Immature natural killer cell (primary cell): ENCODE measurements around the gene SNX24. TPM values are rescaled to one million over a fixed set of nuclear protein-coding genes. Genes with fewer than 3 reads are reported as not detected.
"Not testable (repeated sequence)": the region's sequence is repeated elsewhere in the genome, so short reads cannot be mapped to it uniquely, and the experiment has no call there.

Source experiments
- DNase-seq, 3 donors: peaks; one replicate each; pipeline ENCODE4 v3.0.0; 2022; ENCODE audit warnings: mixed read lengths in 1 of 3
- H3K27ac Mint-ChIP-seq, 6 donors: one replicate each; pipeline ENCODE4 v1.8.0; 2020; ENCODE audit warnings: mixed read lengths in 6 of 6, mild to moderate bottlenecking in 5 of 6, inconsistent platforms in 4 of 6, moderate library complexity in 3 of 6
- H3K27me3 Mint-ChIP-seq, 3 donors: one replicate each; pipeline ENCODE4 v1.8.0; 2020 to 2021; ENCODE audit warnings: low read depth in 3 of 3, mild to moderate bottlenecking in 3 of 3, mixed read lengths in 3 of 3, moderate library complexity in 3 of 3, inconsistent platforms in 1 of 3
- H3K36me3 Mint-ChIP-seq, 3 donors: one replicate each; pipeline ENCODE4 v1.8.0; 2020; ENCODE audit warnings: mixed read lengths in 3 of 3, inconsistent platforms in 2 of 3, mild to moderate bottlenecking in 2 of 3
- H3K4me1 Mint-ChIP-seq, 2 donors: one replicate each; pipeline ENCODE4 v1.8.0; 2020; ENCODE audit warnings: inconsistent platforms in 2 of 2, mild to moderate bottlenecking in 2 of 2, mixed read lengths in 2 of 2, moderate library complexity in 1 of 2
- H3K4me3 Mint-ChIP-seq, 5 donors: one replicate each; pipeline ENCODE4 v1.8.0; 2020; ENCODE audit warnings: mild to moderate bottlenecking in 5 of 5, mixed read lengths in 5 of 5, inconsistent platforms in 3 of 5, moderate library complexity in 3 of 5
- H3K9me3 Mint-ChIP-seq, 6 donors: one replicate each; pipeline ENCODE4 v1.8.0; 2020; ENCODE audit warnings: mild to moderate bottlenecking in 6 of 6, mixed read lengths in 6 of 6, inconsistent platforms in 4 of 6, moderate library complexity in 3 of 6
- polyA plus RNA-seq, 3 donors: library from polyadenylated mRNA; unstranded; fragments of 300-500 nt; fragmentation: Illumina TruSeq; gene quantifications; one replicate each; pipeline ENCODE4 v1.2.3, GENCODE V29; 2021

Gene SNX24
- polyA plus RNA-seq, 3 donors from 2014 or later = 2.1 to 6.4 (median 2.9) TPM

- H3K36me3 Mint-ChIP-seq = not testable (repeated sequence)
Observed at GRCh38 chr5:122913436-122913835, 68.0 kb downstream of the SNX24 start.

GRCh38 chr5:122915717-122916461 lies 70.5 kb downstream of the SNX24 start:
- peaks cover 0 to 3% (median 0%) of the 10 kb centered on the region in 3 donors for H3K36me3 Mint-ChIP-seq
- peaks cover 0 to 3% (median 0%) of the 10 kb centered on the region in 6 donors for H3K9me3 Mint-ChIP-seq
- peak overlapping the region in 1 of 6 donors; percentile 18 for H3K27ac Mint-ChIP-seq
- DNase-seq = no peak
- no peaks in the 10 kb centered on the region for H3K4me1 Mint-ChIP-seq
- H3K4me3 Mint-ChIP-seq = no peak overlapping the region
- no peaks in the 10 kb centered on the region for H3K27me3 Mint-ChIP-seq

More at GRCh38 chr5:122913436-122913835, 68.0 kb downstream of the SNX24 start:
- not testable (repeated sequence) for H3K27me3 Mint-ChIP-seq, H3K9me3 Mint-ChIP-seq, H3K27ac Mint-ChIP-seq, DNase-seq, H3K4me3 Mint-ChIP-seq, H3K4me1 Mint-ChIP-seq

- Mint-ChIP-seq H3K36me3 (peaks cover 0 to 3% (median 0%) of the 10 kb centered on the region in 3 donors), H3K4me3 (no peak overlapping the region), H3K4me1 (no peaks in the 10 kb centered on the region), H3K9me3 (peaks cover 0 to 3% (median 0%) of the 10 kb centered on the region in 6 donors), H3K27me3 (no peaks in the 10 kb centered on the region), H3K27ac (no peak overlapping the region)
- DNase-seq = no peak
Observed at GRCh38 chr5:122916490-122916889, 71.1 kb downstream of the SNX24 start.

- H3K27ac Mint-ChIP-seq = no peak overlapping the region
Observed at GRCh38 chr5:122919969-122920368, 74.6 kb downstream of the SNX24 start.

GRCh38 chr5:122921826-122922225 lies 76.4 kb downstream of the SNX24 start:
- no peaks in the 10 kb centered on the region for H3K9me3 Mint-ChIP-seq
- no peaks in the 10 kb centered on the region for H3K36me3 Mint-ChIP-seq
- H3K4me3 Mint-ChIP-seq = no peak overlapping the region
- H3K4me1 Mint-ChIP-seq = no peaks in the 10 kb centered on the region
- no peak for DNase-seq
- H3K27me3 Mint-ChIP-seq = peaks cover 0 to 2% (median 2%) of the 10 kb centered on the region in 3 donors
- no peak overlapping the region for H3K27ac Mint-ChIP-seq

More at GRCh38 chr5:122919969-122920368, 74.6 kb downstream of the SNX24 start:
- Mint-ChIP-seq H3K36me3 (peaks cover 0 to 3% (median 0%) of the 10 kb centered on the region in 3 donors), H3K27me3 (peaks cover 0 to 2% (median 0%) of the 10 kb centered on the region in 3 donors), H3K9me3 (no peaks in the 10 kb centered on the region), H3K4me3 (no peak overlapping the region), H3K4me1 (no peaks in the 10 kb centered on the region)
- DNase-seq = no peak

- no peaks in the 10 kb centered on the region for H3K4me1 Mint-ChIP-seq
- no peaks in the 10 kb centered on the region for H3K9me3 Mint-ChIP-seq
- no peak overlapping the region for H3K27ac Mint-ChIP-seq
- no peaks in the 10 kb centered on the region for H3K36me3 Mint-ChIP-seq
- no peak overlapping the region for H3K4me3 Mint-ChIP-seq
- no peak for DNase-seq
- peaks cover 0 to 2% (median 2%) of the 10 kb centered on the region in 3 donors for H3K27me3 Mint-ChIP-seq
Observed at GRCh38 chr5:122924203-122924602, 78.8 kb downstream of the SNX24 start.

GRCh38 chr5:122924719-122925395 lies 79.4 kb downstream of the SNX24 start:
- Mint-ChIP-seq H3K4me1 (no peaks in the 10 kb centered on the region), H3K36me3 (no peaks in the 10 kb centered on the region), H3K9me3 (no peaks in the 10 kb centered on the region), H3K4me3 (no peak overlapping the region), H3K27ac (no peak overlapping the region), H3K27me3 (peaks cover 0 to 2% (median 2%) of the 10 kb centered on the region in 3 donors)
- DNase-seq = no peak

GRCh38 chr5:122929001-122929400 lies 83.6 kb downstream of the SNX24 start:
- no peak for DNase-seq
- no peaks in the 10 kb centered on the region for H3K9me3 Mint-ChIP-seq
- peaks cover 0 to 2% (median 0%) of the 10 kb centered on the region in 3 donors for H3K27me3 Mint-ChIP-seq
- peaks cover 0 to 4% (median 0%) of the 10 kb centered on the region in 3 donors for H3K36me3 Mint-ChIP-seq
- H3K4me1 Mint-ChIP-seq = no peaks in the 10 kb centered on the region
- H3K27ac Mint-ChIP-seq = no peak overlapping the region
- no peak overlapping the region for H3K4me3 Mint-ChIP-seq

- H3K4me3 Mint-ChIP-seq = no peak overlapping the region
- peaks cover 0 to 2% (median 0%) of the 10 kb centered on the region in 3 donors for H3K27me3 Mint-ChIP-seq
- no peak for DNase-seq
- no peaks in the 10 kb centered on the region for H3K9me3 Mint-ChIP-seq
- H3K4me1 Mint-ChIP-seq = no peaks in the 10 kb centered on the region
- H3K36me3 Mint-ChIP-seq = peaks cover 0 to 5% (median 0%) of the 10 kb centered on the region in 3 donors
- no peak overlapping the region for H3K27ac Mint-ChIP-seq
Observed at GRCh38 chr5:122929980-122930379, 84.6 kb downstream of the SNX24 start.

GRCh38 chr5:122933956-122934355 lies 88.5 kb downstream of the SNX24 start:
- H3K27me3 Mint-ChIP-seq = no peaks in the 10 kb centered on the region
- H3K36me3 Mint-ChIP-seq = peaks cover 0 to 5% (median 0%) of the 10 kb centered on the region in 3 donors
- H3K4me3 Mint-ChIP-seq = no peak overlapping the region
- no peaks in the 10 kb centered on the region for H3K9me3 Mint-ChIP-seq
- no peak for DNase-seq
- no peaks in the 10 kb centered on the region for H3K4me1 Mint-ChIP-seq
- H3K27ac Mint-ChIP-seq = no peak overlapping the region

GRCh38 chr5:122936088-122936487 lies 90.7 kb downstream of the SNX24 start:
- DNase-seq = no peak
- H3K4me1 Mint-ChIP-seq = no peaks in the 10 kb centered on the region
- H3K27ac Mint-ChIP-seq = peak overlapping the region in 1 of 6 donors; percentile 64
- no peak overlapping the region for H3K4me3 Mint-ChIP-seq
- peaks cover 7 to 8% (median 7%) of the 10 kb centered on the region in 3 donors for H3K36me3 Mint-ChIP-seq
- no peaks in the 10 kb centered on the region for H3K9me3 Mint-ChIP-seq
- H3K27me3 Mint-ChIP-seq = peaks cover 0 to 2% (median 0%) of the 10 kb centered on the region in 3 donors

- Mint-ChIP-seq H3K36me3 (peaks cover 8 to 12% (median 11%) of the 10 kb centered on the region in 3 donors), H3K9me3 (no peaks in the 10 kb centered on the region)
Observed at GRCh38 chr5:122937914-122938313, 92.5 kb downstream of the SNX24 start.

GRCh38 chr5:122940890-122941289 lies 95.5 kb downstream of the SNX24 start:
- H3K27me3 Mint-ChIP-seq = peaks cover 0 to 3% (median 2%) of the 10 kb centered on the region in 3 donors
- H3K9me3 Mint-ChIP-seq = no peaks in the 10 kb centered on the region

More at GRCh38 chr5:122937914-122938313, 92.5 kb downstream of the SNX24 start:
- Mint-ChIP-seq H3K27ac (no peak overlapping the region), H3K4me3 (no peak overlapping the region), H3K27me3 (peaks cover 0 to 3% (median 0%) of the 10 kb centered on the region in 3 donors), H3K4me1 (peaks cover 2 to 8% of the 10 kb centered on the region in 2 donors)
- DNase-seq = no peak

GRCh38 chr5:122941737-122942136 lies 96.3 kb downstream of the SNX24 start:
- Mint-ChIP-seq H3K27ac (no peak overlapping the region), H3K9me3 (no peaks in the 10 kb centered on the region), H3K27me3 (peaks cover 0 to 3% (median 2%) of the 10 kb centered on the region in 3 donors), H3K36me3 (peaks cover 10 to 23% (median 11%) of the 10 kb centered on the region in 3 donors), H3K4me3 (no peak overlapping the region), H3K4me1 (peaks cover 4 to 9% of the 10 kb centered on the region in 2 donors)
- DNase-seq = no peak

More at GRCh38 chr5:122940890-122941289, 95.5 kb downstream of the SNX24 start:
- DNase-seq = no peak
- Mint-ChIP-seq H3K4me3 (no peak overlapping the region), H3K36me3 (peaks cover 4 to 16% (median 11%) of the 10 kb centered on the region in 3 donors), H3K4me1 (peaks cover 4 to 9% of the 10 kb centered on the region in 2 donors), H3K27ac (no peak overlapping the region)
